Loucy (cell line): Measurements from ENCODE around the gene TBC1D1.

Experiments
- H2AFZ ChIP-seq: fragments of 200-600 bp; sonication (generic); 2 replicates; pipeline ENCODE4 v1.6.0; 2016; ENCODE audit warnings: antibody characterized with exemption, mild to moderate bottlenecking, low read length, moderate library complexity
- H3F3A ChIP-seq: fragments of 200-600 bp; 2 replicates; pipeline ENCODE4 v1.6.0; 2016; ENCODE audit warnings: antibody characterized with exemption, low read depth, mild to moderate bottlenecking
- H3K27me3 ChIP-seq: fragments of 200-600 bp; sonication (generic); 2 replicates; pipeline ENCODE4 v1.6.1; 2014; ENCODE audit warnings: low read length, mild to moderate bottlenecking; ENCODE audit not compliant: insufficient read depth, poor library complexity, severe bottlenecking
- H3K36me3 ChIP-seq: fragments of 200-600 bp; sonication (generic); 2 replicates; pipeline ENCODE4 v1.6.1; 2016; ENCODE audit warnings: low read length; ENCODE audit not compliant: insufficient read depth
- H3K4me1 ChIP-seq: fragments of 200-600 bp; sonication (generic); 2 replicates; pipeline ENCODE4 v1.5.1; 2014; ENCODE audit warnings: low read length, mild to moderate bottlenecking; ENCODE audit not compliant: insufficient read depth, poor library complexity, severe bottlenecking
- H3K4me2 ChIP-seq: fragments of 200-600 bp; sonication (generic); 2 replicates; pipeline ENCODE4 v1.6.0; 2014; ENCODE audit warnings: antibody characterized with exemption, low read length, low read depth, mild to moderate bottlenecking; ENCODE audit not compliant: poor library complexity, severe bottlenecking
- H3K4me3 ChIP-seq: fragments of 200-600 bp; sonication (generic); 2 replicates; pipeline ENCODE4 v1.5.1; 2014; ENCODE audit warnings: low read length, mild to moderate bottlenecking, mixed read lengths; ENCODE audit not compliant: poor library complexity, severe bottlenecking
- H3K79me2 ChIP-seq: fragments of 200-600 bp; sonication (generic); 2 replicates; pipeline ENCODE4 v1.6.1; 2014; ENCODE audit warnings: low read length; ENCODE audit not compliant: insufficient read depth
- H3K9ac ChIP-seq: fragments of 200-600 bp; sonication (generic); 2 replicates; pipeline ENCODE4 v1.6.0; 2014; ENCODE audit warnings: mild to moderate bottlenecking, low read depth, low read length, moderate library complexity; ENCODE audit not compliant: poor library complexity, severe bottlenecking
- H3K9me2 ChIP-seq: fragments of 200-600 bp; sonication (generic); replicated peaks from 2 replicates; pipeline ENCODE4 v1.6.1; 2016; ENCODE audit warnings: low read depth, low read length, mixed read lengths
- H3K9me3 ChIP-seq: fragments of 200-600 bp; sonication (generic); 2 replicates; pipeline ENCODE4 v1.6.1; 2014; ENCODE audit warnings: mild to moderate bottlenecking, antibody characterized with exemption, low read length, low read depth; ENCODE audit not compliant: insufficient read depth
- H4K20me1 ChIP-seq: fragments of 200-600 bp; sonication (generic); 2 replicates; pipeline ENCODE4 v1.6.0; 2014; ENCODE audit warnings: antibody characterized with exemption, low read length, mild to moderate bottlenecking; ENCODE audit not compliant: insufficient read depth, poor library complexity, severe bottlenecking
- CTCF ChIP-seq: fragments of 200-600 bp; sonication (generic); conservative IDR thresholded peaks from 2 replicates; pipeline ENCODE4 v1.5.1; 2014; ENCODE audit warnings: mild to moderate bottlenecking, antibody characterized with exemption, low read length
- EZH2phosphoT487 ChIP-seq: fragments of 200-600 bp; IDR thresholded peaks from 2 replicates; pipeline ENCODE4 v1.6.1; 2018; ENCODE audit warnings: antibody characterized with exemption, mild to moderate bottlenecking, moderate library complexity, borderline replicate concordance

The TBC1D1 gene

GRCh38 chr4:38084877-38085711 is 194.2 kb downstream of the TBC1D1 start:
- Histone ChIP-seq H3K27me3 (no peaks in the 10 kb centered on the region), H2AFZ (no peak overlapping the region), H3F3A (no peaks in the 10 kb centered on the region), H3K79me2 (no peaks in the 10 kb centered on the region), H4K20me1 (no peaks in the 10 kb centered on the region), H3K4me3 (no peak overlapping the region), H3K4me1 (no peaks in the 10 kb centered on the region), H3K9me2 (no peaks in the 10 kb centered on the region), H3K9me3 (no peaks in the 10 kb centered on the region), H3K4me2 (no peak overlapping the region), H3K9ac (no peak overlapping the region), H3K36me3 (peaks cover 5% of the 10 kb centered on the region; the same call in 1 of the 2 replicates)
- no peak for TF ChIP-seq EZH2phosphoT487
- no peak for TF ChIP-seq CTCF

DNA sequence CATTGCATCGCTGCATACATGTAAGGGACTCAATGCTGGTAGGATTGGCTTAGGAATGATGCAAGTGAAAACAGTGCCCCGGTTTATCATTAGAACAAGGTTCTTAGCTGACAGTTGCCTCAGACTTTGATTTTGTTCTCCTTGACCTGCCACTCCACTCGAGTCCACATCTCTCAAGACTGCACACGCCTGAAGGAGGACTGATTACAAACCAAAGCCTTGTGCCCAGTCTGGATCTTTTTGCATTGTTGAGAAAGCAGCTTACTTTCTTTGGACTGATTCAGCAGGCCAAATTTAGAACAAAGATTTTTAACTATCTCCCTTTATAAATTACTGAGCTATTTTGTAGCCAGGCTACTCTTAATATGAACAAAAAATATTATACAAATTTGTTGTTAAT is 194.9 kb downstream of the TBC1D1 start:
- Histone ChIP-seq H3K4me3 (no peak overlapping the region), H3K4me2 (no peak overlapping the region), H3F3A (no peaks in the 10 kb centered on the region), H2AFZ (no peak overlapping the region), H3K9ac (no peak overlapping the region), H3K27me3 (no peaks in the 10 kb centered on the region), H3K9me3 (no peaks in the 10 kb centered on the region), H4K20me1 (no peaks in the 10 kb centered on the region), H3K36me3 (peaks cover 11% of the 10 kb centered on the region; the same call in 1 of the 2 replicates), H3K79me2 (no peaks in the 10 kb centered on the region), H3K9me2 (no peaks in the 10 kb centered on the region), H3K4me1 (no peaks in the 10 kb centered on the region)
- TF ChIP-seq CTCF (no peak), EZH2phosphoT487 (no peak)

- Histone ChIP-seq H3K4me2 (no peak overlapping the region), H4K20me1 (no peaks in the 10 kb centered on the region), H3K36me3 (peaks cover 17% of the 10 kb centered on the region; the same call in 1 of the 2 replicates), H2AFZ (no peak overlapping the region), H3K4me1 (no peaks in the 10 kb centered on the region), H3K9me2 (no peaks in the 10 kb centered on the region), H3F3A (no peaks in the 10 kb centered on the region), H3K9me3 (no peaks in the 10 kb centered on the region), H3K9ac (no peak overlapping the region), H3K27me3 (no peaks in the 10 kb centered on the region), H3K79me2 (no peaks in the 10 kb centered on the region), H3K4me3 (no peak overlapping the region)
- no peak for TF ChIP-seq CTCF
- TF ChIP-seq EZH2phosphoT487, result no peak
Measured at GRCh38 chr4:38086151-38086848, 195.4 kb downstream of the TBC1D1 start.
